ENCODE measurements around the gene NR1H4. TPM values are rescaled to one million over a fixed set of nuclear protein-coding genes. Genes with fewer than 3 reads are reported as not detected.
A peak's percentile ranks its signal among the peaks of the same experiment; 100 is the strongest.
"Not testable (repeated sequence)": the region's sequence is repeated elsewhere in the genome, so short reads cannot be mapped to it uniquely, and the experiment has no call there.

NR1H4 gene
- total and polyA plus RNA-seq, 8 donors: 0.20 to 0.72 (median 0.44) TPM; not detected in 2

DNA sequence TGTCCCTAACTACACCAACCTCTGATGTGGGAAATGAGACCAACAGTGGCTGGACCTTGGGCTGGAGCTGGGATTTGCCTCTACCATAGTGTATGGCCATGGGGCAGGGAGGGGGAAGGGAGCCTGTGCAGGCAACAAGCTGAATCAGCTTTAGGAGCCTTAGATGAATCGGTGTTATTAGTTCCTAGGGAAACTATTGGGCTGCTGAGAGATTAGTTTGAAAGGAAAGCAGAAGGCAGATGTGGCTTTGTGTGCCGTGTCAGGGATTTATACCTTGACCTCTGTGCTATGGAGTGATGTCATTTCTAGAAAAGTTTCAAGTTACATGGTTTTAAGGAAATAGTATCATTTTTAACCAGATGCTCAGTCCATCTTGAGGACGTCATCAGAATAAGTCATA lies 80.3 kb downstream of the NR1H4 start:
- no peaks in the 10 kb centered on the region for H3K4me1 ChIP-seq
- ATAC-seq: no peak
- intact Hi-C loops (cut with DNase I): loop anchor here in 1 of 2 donors (10.0 kb wide), 1 partner anchor 319 kb away; no protein-coding TSS in a partner anchor
- TF ChIP-seq, protein P1, sequence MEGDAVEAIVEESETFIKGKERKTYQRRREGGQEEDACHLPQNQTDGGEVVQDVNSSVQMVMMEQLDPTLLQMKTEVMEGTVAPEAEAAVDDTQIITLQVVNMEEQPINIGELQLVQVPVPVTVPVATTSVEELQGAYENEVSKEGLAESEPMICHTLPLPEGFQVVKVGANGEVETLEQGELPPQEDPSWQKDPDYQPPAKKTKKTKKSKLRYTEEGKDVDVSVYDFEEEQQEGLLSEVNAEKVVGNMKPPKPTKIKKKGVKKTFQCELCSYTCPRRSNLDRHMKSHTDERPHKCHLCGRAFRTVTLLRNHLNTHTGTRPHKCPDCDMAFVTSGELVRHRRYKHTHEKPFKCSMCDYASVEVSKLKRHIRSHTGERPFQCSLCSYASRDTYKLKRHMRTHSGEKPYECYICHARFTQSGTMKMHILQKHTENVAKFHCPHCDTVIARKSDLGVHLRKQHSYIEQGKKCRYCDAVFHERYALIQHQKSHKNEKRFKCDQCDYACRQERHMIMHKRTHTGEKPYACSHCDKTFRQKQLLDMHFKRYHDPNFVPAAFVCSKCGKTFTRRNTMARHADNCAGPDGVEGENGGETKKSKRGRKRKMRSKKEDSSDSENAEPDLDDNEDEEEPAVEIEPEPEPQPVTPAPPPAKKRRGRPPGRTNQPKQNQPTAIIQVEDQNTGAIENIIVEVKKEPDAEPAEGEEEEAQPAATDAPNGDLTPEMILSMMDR (IDR thresholded peaks at IDR 0.05): no peak
- no peak overlapping the region for H3K27ac ChIP-seq
- DNase-seq: no peak
- no peaks in the 10 kb centered on the region for H3K36me3 ChIP-seq
- H3K9me3 ChIP-seq: no peaks in the 10 kb centered on the region
- no peak overlapping the region for H3K4me3 ChIP-seq
- H3K27me3 ChIP-seq: no peaks in the 10 kb centered on the region

DNA sequence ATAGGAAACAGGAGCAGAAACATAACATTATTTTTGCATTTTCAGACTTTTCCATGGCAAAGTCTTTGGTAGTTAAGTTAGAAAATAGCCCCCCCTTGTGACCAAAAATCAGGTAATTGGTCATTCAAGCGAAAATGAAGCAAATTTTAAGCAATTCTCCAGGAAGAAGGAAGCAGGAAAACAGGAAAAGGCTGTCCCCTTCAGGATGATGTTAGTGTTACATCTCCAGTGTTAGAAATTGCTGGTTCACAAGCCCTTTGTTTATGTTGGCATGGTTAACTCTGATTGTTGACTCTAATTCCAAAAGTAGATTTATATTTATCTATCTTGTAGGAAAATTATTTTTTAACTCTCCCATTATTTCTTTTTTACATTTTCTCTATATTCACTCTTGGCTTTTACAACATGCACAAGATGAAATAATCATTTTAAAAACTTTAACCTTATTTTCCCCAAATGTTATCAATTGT lies 81.0 kb downstream of the NR1H4 start:
- Histone ChIP-seq H3K27ac (no peak overlapping the region), H3K4me3 (no peak overlapping the region), H3K36me3 (no peaks in the 10 kb centered on the region), H3K9me3 (no peaks in the 10 kb centered on the region), H3K4me1 (no peaks in the 10 kb centered on the region), H3K27me3 (no peaks in the 10 kb centered on the region)
- intact Hi-C loops (cut with DNase I): loop anchor here in 1 of 2 donors (10.0 kb wide), 1 partner anchor 320 kb away; no protein-coding TSS in a partner anchor
- TF ChIP-seq, protein P1 (IDR thresholded peaks at IDR 0.05): peak; percentile 52 to 65
- ATAC-seq (peak; percentile 85), DNase-seq (peak in 2 of 4 donors; percentile 70 to 85)

DNA sequence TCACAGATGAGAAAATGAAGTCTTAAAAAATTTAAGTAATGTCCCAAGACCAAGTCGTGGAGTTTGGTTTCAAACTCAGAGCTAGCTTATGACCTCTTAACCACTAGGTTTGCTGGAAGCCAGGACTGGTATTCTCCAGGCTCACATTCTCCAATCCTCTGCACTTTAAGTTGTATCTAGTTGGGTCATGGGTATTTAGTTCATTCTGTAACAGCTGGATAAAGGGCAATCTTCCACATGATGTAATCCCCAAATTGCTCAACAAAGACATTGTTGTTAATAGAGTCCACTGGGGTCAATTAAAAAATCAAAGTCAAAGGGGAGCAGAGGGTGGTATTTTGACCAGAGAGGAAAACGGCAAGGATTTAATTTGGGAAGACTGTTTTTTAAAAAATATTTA lies 82.1 kb downstream of the NR1H4 start:
- H3K9me3 ChIP-seq: no peaks in the 10 kb centered on the region
- H3K27me3 ChIP-seq: no peaks in the 10 kb centered on the region
- no peak overlapping the region for H3K4me3 ChIP-seq
- H3K27ac ChIP-seq: no peak overlapping the region
- DNase-seq: peak in 2 of 4 donors; percentile 33 to 51
- no peaks in the 10 kb centered on the region for H3K4me1 ChIP-seq
- TF ChIP-seq, protein P1 (IDR thresholded peaks at IDR 0.05): no peak
- intact Hi-C loops (cut with DNase I): loop anchor here in 1 of 2 donors (10.0 kb wide), 1 partner anchor 321 kb away; no protein-coding TSS in a partner anchor
- H3K36me3 ChIP-seq: no peaks in the 10 kb centered on the region
- ATAC-seq: no peak

DNA sequence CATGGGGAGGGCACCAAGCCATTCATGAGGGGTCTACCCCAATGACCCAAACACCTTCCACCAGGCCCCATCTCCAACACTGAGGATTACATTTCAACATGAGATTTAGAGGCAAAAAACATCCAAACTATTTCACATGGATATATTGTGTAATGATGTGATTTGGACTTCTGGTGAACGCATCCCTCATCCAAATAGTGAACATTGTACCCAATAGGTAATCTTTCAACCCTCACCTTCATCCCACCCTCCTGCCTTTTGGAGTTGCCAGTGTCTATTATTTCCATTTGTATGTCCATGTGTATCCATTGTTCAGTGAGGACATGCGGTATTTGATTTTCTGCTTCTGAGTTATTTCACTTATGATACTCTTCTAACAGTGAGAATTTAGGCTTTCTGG lies 83.7 kb downstream of the NR1H4 start:
- DNase-seq (no peak), ATAC-seq (no peak)
- TF ChIP-seq, protein P1 (IDR thresholded peaks at IDR 0.05): no peak
- no peaks in the 10 kb centered on the region for H3K27me3 ChIP-seq
- intact Hi-C loops (cut with DNase I): loop anchor here in 1 of 2 donors (10.0 kb wide), 1 partner anchor 323 kb away; no protein-coding TSS in a partner anchor
- no peaks in the 10 kb centered on the region for H3K36me3 ChIP-seq
- no peaks in the 10 kb centered on the region for H3K4me1 ChIP-seq
- H3K9me3 ChIP-seq: no peaks in the 10 kb centered on the region
- H3K4me3 ChIP-seq: no peak overlapping the region
- H3K27ac ChIP-seq: no peak overlapping the region

DNA sequence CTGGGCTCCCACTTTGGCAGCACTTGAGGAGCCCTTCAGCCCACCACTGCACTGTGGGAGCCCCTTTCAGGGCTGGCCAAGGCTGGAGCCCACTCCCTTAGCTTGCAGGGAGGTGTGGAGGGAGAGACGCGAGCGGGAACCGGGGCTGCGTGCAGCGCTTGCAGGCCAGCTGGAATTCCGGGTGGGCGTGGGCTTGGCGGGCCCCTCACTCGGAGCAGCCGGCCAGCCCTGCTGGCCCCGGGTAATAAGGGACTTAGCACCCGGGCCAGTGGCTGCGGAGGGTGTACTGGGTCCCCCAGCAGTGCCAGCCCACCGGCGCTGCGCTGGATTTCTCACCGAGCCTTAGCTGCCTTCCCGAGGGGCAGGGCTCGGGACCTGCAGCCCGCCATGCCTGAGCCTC lies 85.6 kb downstream of the NR1H4 start:
- DNase-seq, H3K27me3 ChIP-seq, H3K9me3 ChIP-seq, H3K4me1 ChIP-seq, H3K4me3 ChIP-seq, H3K36me3 ChIP-seq, ATAC-seq, H3K27ac ChIP-seq: not testable (repeated sequence)
- intact Hi-C loops (cut with DNase I): loop anchor here in 1 of 2 donors (10.0 kb wide), 1 partner anchor 324 kb away; no protein-coding TSS in a partner anchor

DNA sequence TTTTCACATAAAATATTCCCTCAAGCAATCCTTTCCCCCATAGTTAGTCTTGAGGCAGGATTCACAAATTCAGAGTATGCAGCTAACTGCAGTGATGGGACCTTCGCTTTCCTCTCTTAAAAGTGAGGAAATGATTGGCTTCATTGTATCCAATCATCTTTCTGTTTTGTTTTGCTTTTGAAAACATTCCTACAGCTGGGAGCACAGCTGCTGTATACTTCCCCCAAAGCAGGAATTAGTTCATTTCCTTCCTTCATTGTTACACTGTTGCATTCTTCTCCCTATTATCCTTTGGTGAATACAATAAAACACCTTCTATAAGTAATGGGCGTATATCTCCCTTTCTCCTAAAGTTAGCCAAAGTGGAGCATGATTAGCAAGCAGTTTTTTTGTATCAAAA lies 90.4 kb downstream of the NR1H4 start:
- Histone ChIP-seq H3K9me3 (no peaks in the 10 kb centered on the region), H3K27me3 (no peaks in the 10 kb centered on the region), H3K4me3 (no peak overlapping the region), H3K4me1 (peaks cover 0 to 13% of the 10 kb centered on the region in 2 donors), H3K27ac (no peak overlapping the region), H3K36me3 (no peaks in the 10 kb centered on the region)
- ATAC-seq: no peak
- intact Hi-C loops (cut with DNase I): no loop called here
- TF ChIP-seq, protein P1 (IDR thresholded peaks at IDR 0.05): no peak
- peak in 2 of 4 donors; percentile 9 to 28 for DNase-seq

Data from left lung (tissue), 10 donors.